GM19455 (cell line): Measurements from ENCODE around the gene UBE2G1.
"Not testable (repeated sequence)": the region's sequence is repeated elsewhere in the genome, so short reads cannot be mapped to it uniquely, and the experiment has no call there.

ENCODE experiments used
- ATAC-seq: cut with Tn5 transposase; IDR thresholded peaks from one replicate; pipeline ENCODE4 v1.9.1; 2021; ENCODE audit not compliant: unreplicated experiment

The UBE2G1 gene

DNA sequence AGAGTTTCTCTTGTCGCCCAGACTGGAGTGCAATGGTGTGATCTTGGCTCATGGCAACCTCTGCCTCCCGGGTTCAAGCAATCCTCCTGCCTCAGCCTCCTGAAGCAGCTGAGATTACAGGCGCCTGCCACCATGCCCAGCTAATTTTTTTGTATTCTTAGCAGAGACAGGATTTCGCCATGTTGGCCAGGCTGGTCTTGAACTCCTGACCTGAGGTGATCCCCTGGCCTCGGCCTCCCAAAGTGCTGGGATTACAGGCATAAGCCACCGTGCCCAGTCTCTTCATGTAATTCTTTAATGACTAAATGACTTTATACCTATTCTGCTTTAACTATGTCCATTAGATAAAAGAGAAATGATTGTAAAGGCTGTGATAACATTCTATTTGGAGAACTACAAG lies 111.2 kb downstream of the UBE2G1 start:
- not testable (repeated sequence) for ATAC-seq

DNA sequence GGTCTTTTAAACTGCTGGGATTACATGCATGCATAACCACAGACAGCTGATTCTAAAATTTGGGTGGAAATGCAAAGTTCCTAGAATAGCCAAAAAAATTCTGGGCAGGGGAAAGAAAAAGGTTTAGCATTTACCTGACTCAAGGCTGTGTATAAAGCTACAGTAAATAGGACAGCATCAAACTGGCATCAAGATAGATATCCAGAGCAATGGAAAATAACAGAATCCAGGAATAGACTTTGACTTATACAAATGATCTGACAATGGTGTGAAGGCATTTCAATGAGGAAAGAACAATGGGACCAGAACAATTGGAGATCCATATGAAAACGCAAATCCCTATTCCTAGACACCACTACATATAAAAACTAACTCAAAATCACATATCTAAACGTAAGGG lies 115.6 kb downstream of the UBE2G1 start:
- no peak for ATAC-seq

DNA sequence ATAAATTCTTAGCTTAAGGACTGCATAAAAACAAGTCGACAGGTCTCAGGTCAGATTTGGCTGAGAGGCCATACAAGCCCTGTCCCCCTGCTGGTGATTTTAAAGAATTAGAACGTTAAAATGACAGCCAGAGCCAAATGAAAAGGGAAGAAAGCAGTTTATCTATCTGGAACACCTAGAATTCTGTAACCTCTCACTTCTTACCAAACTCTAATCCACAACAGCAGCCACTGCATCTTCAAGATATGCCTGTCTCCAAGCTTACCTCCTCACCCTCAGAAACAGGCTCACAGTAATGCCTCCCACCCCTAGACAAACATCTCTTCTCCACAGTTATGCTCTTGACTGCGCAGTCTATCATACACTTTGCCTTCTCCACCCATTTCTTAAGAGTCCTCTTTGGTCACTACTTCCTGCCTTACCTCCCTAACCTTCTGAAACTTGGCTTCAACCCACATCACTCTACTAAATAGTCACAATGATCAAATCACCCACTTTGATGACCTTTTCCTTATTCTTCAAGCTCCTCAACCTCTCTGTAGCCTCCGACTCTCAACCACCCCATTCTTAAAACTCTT lies 116.9 kb downstream of the UBE2G1 start:
- no peak for ATAC-seq

DNA sequence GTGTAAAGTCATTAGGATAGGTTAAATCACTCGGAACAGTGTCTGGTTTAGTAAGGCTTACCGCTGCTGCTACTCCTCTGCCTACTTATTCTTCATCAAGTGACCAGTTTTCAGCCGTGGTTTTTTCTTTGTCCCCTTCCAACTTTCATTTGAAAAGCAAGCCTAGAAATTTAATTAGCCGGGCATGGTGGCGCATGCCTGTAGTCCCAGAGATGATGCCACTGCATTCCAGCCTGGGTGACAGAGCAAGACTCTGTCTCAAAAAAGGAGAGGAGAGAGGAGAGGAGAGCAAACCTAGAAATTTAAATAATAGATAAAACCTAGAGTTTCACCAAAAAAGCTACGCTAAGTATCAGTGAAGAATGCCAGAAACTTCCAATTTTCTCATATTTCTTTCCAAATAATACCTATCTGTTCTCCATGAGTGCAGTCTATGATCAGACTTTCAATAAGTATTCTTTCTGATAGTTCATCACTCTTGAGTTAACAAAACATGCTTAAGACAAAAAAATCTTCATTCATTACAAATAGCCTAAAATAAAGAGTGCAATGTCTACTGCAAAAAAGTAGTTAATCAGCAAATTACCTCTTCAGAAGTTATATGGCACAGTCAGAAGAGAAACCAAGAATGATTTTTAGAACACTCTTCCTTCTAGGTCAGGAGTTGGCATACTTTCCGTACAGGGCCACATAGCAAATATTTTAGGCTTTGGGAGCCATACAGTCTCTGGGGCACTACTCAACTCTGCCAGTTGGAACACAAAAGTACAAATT lies 117.8 kb downstream of the UBE2G1 start:
- no peak for ATAC-seq

DNA sequence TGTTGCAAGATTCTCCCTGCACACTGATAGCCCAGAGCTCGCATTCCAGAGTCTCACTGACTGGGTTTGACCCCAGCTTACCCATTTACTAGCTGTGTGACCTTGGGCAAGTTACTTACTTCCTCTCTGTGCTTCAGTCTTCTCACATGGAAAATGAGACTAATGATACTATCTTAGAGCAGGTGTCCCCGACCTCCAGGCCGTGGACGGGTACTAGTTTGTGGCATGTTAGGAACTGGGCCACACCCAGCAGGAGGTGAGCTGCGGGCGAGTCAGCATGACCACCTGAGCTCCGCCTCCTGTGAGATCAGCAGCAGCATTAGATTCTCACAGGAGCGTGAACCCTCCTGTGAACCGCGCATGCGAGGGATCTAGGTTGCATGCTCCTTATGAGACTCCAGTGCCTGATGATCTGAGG lies 118.5 kb downstream of the UBE2G1 start:
- ATAC-seq, result no peak

DNA sequence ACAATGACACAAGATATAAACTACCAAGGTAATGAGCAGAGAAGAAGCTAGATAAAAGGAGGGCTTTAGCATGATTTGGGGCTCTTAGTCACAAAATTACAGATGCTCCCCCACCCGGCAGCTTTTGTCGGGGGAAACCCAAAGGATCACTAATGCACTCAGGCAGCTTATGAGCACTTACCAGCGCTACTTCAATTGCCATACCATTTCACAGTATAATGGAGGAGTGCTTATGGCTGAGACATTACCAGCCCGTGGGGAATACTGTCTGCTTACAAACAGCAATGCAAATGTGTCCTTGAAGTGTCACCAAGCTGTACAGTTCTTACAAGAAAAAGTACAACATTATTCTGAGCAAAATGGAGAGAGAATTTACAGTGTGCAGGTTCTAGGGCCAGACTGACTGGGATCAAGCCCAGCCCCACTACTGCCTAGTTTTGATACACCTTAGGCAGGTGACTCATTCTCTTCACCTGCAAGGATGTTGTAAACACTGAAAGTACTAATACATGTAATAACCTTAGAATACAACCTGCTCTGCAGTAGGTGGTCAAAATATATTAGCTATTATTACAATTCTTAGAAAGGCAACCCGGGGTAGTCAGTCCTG lies 119.0 kb downstream of the UBE2G1 start:
- no peak for ATAC-seq

DNA sequence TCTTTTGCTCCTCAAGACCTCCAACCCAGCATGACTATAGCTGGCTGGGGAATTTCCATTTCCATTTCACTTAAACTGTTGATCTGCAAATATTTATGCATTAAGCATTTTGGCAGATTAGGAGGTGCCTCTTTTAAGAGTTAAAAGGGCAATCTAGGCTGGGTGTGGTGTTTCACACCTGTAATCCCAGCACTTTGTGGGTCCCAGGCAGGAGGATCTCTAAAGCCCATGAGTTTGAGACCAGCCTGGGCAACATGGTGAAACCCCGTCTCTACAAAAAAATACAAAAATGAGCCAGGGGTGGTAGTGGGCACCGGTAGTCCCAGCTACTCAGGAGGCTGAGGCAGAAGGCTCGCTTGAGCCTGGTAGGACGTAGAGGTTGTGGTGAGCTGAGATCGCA lies 119.8 kb downstream of the UBE2G1 start:
- ATAC-seq, result no peak

DNA sequence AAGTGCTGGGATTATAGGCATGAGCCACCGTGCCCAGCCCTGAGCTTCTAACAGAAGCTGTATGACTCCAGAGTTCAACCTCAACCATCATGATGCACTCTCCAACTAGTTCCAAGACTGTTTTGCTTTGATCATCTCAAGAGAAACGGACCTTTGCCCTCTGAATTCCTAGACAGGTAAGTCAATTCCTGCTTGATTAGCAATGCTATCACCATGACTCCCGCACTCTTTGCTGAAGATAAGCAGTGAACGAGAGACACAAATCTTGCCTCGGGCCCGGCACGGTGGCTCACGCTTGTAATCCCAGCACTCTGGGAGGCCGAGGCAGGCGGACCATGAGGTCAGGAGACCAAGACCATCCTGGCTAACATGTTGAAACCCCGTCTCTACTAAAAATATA lies 124.9 kb downstream of the UBE2G1 start:
- ATAC-seq, result no peak

DNA sequence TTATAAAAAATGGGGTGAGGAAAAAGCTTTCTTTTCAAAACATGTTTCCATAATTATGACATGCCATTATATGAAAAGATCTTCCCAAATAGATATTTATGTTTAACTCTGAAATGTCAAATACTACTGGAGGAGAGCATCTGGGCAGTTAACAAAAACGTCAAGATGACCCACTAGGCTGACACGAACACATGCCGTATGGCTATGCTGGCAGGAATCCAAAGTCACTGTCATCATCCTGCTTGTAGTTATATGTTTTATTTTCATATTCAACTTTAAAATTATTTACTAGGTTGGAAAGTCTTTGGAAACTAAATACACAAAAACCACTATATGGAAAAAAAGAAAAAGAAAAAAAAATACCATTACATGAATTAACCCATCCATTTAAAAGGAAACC lies 130.0 kb downstream of the UBE2G1 start:
- no peak for ATAC-seq

DNA sequence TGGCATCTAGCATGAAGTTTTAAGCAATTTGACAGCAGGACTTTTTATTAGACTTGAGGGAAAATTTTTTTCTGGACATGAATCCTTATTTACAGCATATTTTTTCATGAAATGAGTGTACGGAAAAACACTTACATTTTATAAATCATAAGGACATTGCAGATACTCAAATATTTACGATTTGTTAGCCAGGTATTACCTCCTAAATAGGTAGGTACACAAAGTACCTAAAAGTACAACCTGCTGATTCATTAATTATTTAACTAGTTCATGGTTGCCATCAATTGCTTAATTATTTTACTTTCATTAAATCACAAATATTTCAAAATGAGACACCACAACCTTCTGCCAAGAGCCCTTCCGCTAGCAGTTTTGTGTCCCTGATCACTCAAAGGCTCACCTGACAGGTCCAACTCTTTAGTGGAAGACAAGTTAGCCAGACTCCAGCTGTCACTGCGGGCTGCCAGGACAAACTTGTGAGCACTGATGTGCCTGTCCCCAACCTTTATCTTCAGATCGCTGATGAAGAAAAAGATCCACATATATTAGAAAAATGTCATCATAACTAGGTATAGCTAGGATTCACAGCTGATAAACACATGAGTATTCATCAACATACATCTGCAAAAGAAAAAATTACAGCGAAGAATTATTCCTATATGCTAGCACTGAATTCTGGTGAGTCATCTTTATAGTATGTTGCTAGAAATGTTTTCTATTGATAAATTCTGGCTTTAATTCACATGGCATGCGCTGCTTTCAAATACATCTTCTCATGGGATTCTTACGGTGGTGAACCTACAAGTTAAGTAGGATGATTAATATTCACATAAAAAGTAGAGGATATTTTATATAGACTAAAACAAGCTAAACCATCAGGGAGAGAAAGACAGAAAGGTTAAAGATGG lies 130.8 kb downstream of the UBE2G1 start:
- no peak for ATAC-seq

DNA sequence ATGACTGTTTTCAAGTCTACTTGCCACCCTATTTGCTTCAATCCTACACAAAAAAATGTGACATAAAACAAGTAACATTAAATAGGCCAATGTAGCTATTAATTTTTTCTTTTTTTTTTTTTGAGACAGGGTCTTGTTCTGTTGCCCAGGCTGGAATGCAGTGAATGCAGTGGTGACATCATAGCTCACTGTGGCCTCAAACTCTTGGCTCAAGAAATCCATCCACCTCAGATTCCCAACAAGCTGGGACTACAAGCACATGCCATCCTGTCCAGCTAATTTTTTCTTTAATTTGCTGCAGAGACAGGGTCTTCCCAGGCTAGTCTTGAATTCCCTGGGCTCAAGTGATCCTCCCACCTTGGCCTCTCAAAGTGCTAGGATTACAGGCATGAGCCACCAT lies 132.1 kb downstream of the UBE2G1 start:
- ATAC-seq, result no peak

DNA sequence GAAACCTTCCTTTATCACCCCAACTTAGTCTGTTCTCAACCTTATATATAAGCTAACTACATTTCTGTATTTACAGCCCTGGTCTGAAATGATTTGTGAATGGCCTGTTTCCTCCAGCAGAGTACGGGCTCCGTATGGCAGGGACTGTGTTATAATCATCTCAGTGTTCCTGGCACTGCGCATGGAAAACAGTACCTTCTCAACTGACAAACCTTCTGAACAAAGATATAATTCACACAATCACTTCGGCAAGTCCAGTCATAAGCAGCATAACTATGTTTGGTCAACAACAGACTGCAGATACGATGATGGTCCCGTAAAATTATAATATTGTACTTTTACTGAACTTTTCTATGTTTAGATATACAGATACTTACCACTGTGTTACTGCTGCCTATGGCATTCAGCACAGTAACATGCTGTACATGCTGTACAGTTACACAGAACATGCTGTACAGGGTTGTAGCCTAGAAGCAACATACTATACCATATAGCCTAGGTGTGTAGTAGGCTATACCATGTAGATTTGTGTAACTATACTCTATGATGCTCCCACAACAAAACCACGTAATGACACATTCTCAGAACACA lies 132.7 kb downstream of the UBE2G1 start:
- no peak for ATAC-seq

DNA sequence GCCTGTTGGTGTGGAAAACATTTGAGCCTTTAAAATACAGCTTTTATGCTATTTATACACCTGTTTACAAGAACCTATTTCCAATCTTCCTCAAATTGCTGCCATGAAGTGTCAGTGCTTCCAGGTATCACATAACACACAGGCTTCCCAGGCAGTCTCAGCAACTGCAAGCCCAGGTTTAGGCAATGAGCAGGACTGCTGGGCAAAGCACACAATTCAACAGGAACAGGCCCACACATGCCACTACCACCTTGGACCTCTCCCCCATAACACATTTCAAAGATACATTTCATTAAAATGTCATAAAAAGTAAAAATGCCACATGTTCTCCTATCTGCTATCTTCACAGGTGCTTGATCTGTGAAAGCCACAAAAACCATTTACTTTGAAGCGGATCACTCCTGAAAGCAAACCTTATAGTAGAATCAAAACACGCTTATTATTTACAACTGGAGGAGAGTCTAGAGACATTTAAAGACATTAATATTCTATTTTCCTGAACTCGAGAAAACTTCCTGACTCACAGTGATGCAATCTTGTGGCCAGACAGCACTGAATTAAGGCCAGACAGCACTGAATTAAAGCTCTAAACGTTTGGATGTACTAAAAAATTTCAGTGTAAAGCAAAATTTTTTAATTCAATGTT lies 134.2 kb downstream of the UBE2G1 start:
- no peak for ATAC-seq

DNA sequence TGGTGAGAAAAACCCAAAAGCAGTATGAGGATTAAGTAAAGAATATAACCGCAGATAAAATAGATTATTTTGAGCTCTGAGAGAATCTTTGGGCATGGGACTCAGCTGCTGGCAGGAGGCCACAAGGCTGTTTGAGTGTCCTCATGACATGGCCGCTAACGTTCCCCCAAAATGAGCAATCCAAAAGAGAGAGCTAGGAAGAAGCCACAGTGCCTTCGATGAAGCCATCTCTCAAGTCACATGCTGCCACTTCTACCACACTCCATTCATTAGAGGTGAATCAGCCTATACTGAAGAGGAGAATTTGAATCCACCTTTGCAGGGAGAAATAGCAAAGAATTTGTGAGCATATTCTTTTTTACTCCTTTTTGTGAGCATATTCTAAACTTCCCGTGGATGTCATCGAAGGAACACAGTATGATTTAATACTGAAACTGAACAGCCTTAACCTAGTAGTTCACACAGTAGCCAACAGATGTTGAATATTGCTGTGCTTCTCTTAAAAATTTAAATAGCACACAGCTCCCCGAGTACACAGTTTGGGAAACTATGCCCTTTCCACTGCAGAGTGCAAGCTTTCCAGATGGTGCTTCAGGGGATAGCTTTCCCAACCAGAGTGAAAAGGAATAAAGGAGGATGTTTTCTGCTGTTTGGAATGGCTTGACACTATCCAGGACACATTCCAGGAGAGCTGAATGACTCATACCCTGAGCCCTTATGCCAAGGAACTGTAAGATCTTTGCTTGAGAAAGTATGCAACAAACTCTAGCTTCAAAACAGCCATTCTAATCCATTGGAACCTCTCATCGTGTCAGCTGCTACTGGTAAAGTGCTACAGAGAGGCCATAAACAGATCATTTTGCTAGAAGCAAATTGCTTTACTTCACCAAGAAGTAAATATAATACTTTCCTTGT lies 136.6 kb downstream of the UBE2G1 start:
- no peak for ATAC-seq

DNA sequence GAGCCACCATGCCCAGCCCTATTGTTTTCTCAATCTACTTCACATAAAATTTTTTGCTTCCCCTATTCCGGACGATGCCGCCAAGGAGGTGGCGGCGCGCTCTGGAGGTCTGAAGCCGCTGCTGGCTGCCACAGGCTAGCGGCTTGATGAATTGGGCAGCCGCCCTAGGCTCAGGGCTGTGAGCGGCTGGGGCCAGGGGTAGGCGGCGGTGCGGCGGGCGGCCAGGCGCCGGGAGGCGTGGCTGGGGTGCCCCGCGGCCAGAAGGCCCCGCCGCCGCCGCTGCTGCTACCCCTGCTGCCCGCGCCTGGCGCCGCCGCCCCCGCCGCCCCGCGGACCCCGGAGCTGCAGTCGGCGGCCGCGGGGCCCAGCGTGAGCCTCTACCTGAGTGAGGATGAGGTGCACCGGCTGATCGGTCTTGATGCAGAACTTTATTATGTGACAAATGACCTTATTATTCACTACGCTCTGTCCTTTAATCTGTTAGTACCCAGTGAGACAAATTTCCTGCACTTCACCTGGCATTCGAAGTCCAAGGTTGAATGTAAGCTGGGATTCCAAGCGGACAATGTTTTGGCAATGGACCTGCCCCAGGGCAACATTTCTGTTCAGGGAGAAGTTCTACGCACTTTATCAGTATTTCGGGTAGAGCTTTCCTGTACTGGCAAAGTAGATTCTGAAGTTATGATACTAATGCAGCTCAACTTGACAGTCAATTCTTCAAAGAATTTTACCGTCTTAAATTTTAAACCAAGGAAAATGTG lies 144.4 kb downstream of the UBE2G1 start:
- no peak for ATAC-seq

DNA sequence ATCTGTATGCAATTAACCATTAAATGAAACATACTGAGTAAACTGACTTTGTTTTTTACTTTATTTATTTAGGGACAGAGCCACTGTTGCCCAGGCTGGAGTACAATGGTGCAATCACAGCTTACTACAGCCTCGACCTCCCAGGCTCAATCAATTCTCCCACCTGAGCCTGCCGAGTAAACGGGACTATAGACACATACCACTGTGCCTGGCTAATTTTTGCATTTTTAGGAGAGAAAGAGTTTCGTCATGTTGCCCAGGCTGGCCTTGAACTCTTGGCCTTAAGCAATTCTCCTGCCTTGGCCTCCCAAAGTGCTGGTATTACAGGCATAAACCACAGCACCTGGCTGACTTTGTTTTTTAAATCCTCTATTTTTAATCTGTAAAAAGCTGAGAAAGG lies 145.3 kb downstream of the UBE2G1 start:
- ATAC-seq, result no peak

DNA sequence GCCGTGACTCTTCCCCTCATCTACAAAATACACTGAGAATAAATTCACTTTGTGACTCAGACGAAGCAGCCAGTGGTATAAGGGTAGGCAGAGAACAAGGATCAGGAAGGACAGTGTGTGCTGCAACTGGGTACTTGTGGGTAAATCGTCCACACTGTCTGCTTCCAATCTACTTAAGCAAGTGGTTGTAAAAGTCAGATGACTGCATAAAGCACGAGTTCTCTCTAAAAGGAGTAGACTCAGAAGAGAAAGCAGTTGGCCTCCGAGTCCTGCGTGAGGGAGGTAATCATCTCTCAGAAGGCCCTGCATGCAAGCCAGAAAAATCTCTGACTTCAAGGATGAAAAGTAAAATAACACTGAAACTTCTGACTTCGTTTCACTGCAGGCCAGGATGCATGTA lies 145.8 kb downstream of the UBE2G1 start:
- no peak for ATAC-seq
